ENCODE measurements around the gene HADHA. TPM values are rescaled to one million over a fixed set of nuclear protein-coding genes. Genes with fewer than 3 reads are reported as not detected.

HADHA gene
- polyA plus RNA-seq, 1 donor (not counting 4 experiments of a cell fraction or from before 2014, with no cell fraction given) = 150 TPM

- no peak for TF ChIP-seq CTCF (optimal IDR thresholded peaks at IDR 0.05 in 1 of 3, IDR thresholded peaks at IDR 0.05 in 1 of 3, conservative IDR thresholded peaks at IDR 0.05 in 1 of 3; ENCODE audit: extremely low read depth in 1 of 3, insufficient read depth in 2 of 3, low read length in 3 of 3)
- TF ChIP-seq EZH2 (IDR thresholded peaks at IDR 0.05; ENCODE audit: low read length) = no peak
- no peaks in the 10 kb centered on the region for H3K27me3 ChIP-seq (ENCODE audit: control insufficient read depth, extremely low read depth, insufficient read depth, low read length)
- no peak overlapping the region for H3K4me3 ChIP-seq (ENCODE audit: control insufficient read depth in 2 of 3, extremely low read depth in 1 of 3, insufficient read depth in 2 of 3, low read depth in 1 of 3, low read length in 3 of 3)
- no peak overlapping the region for H3K9ac ChIP-seq (ENCODE audit: control insufficient read depth, extremely low read depth, insufficient read depth, low read length)
- H3K9me3 ChIP-seq (ENCODE audit: control insufficient read depth, low read depth, low read length) = no peaks in the 10 kb centered on the region
- H2AFZ ChIP-seq (ENCODE audit: control insufficient read depth, low read length) = no peak overlapping the region
- DNase-seq (ENCODE audit: low read depth, low spot score) (no peak), FAIRE-seq (peak; percentile 86)
- no peaks in the 10 kb centered on the region for H3K79me2 ChIP-seq (ENCODE audit: control insufficient read depth, insufficient read depth, low read length)
- peak overlapping the region; percentile 63 for H3K27ac ChIP-seq (ENCODE audit: control insufficient read depth, insufficient read depth, low read length)
- no peaks in the 10 kb centered on the region for H3K9me1 ChIP-seq (ENCODE audit: control insufficient read depth, extremely low read depth, insufficient read depth, low read length)
- H4K20me1 ChIP-seq (ENCODE audit: control insufficient read depth, extremely low read depth, insufficient read depth, low read length) = no peaks in the 10 kb centered on the region
- dilution Hi-C loops (cut with MboI; ENCODE audit: extremely low pct_ligation_motif_present, low sequenced_read_pairs) = no loop called here
- peaks cover 18% of the 10 kb centered on the region for H3K4me1 ChIP-seq (ENCODE audit: control insufficient read depth, extremely low read depth, insufficient read depth, low read length)
- peaks cover 7 to 17% of the 10 kb centered on the region in 2 experiments for H3K36me3 ChIP-seq (ENCODE audit: control insufficient read depth in 2 of 2, extremely low read depth in 1 of 2, insufficient read depth in 2 of 2, low read length in 2 of 2)
- peak overlapping the region; percentile 2 for H3K4me2 ChIP-seq (ENCODE audit: control insufficient read depth, extremely low read depth, insufficient read depth, low read depth, low read length)
Observed at GRCh38 chr2:26284132-26284531, 39.7 kb upstream of the HADHA start.

- H3K4me3 ChIP-seq (ENCODE audit: control insufficient read depth in 2 of 3, extremely low read depth in 1 of 3, insufficient read depth in 2 of 3, low read depth in 1 of 3, low read length in 3 of 3) = no peak overlapping the region
- H3K79me2 ChIP-seq (ENCODE audit: control insufficient read depth, insufficient read depth, low read length) = no peaks in the 10 kb centered on the region
- peaks cover 8 to 21% of the 10 kb centered on the region in 2 experiments for H3K36me3 ChIP-seq (ENCODE audit: control insufficient read depth in 2 of 2, extremely low read depth in 1 of 2, insufficient read depth in 2 of 2, low read length in 2 of 2)
- TF ChIP-seq EZH2 (IDR thresholded peaks at IDR 0.05; ENCODE audit: low read length) (no peak), CTCF (optimal IDR thresholded peaks at IDR 0.05 in 1 of 3, IDR thresholded peaks at IDR 0.05 in 1 of 3, conservative IDR thresholded peaks at IDR 0.05 in 1 of 3; ENCODE audit: extremely low read depth in 1 of 3, insufficient read depth in 2 of 3, low read length in 3 of 3) (no peak)
- no peaks in the 10 kb centered on the region for H4K20me1 ChIP-seq (ENCODE audit: control insufficient read depth, extremely low read depth, insufficient read depth, low read length)
- H3K9ac ChIP-seq (ENCODE audit: control insufficient read depth, extremely low read depth, insufficient read depth, low read length) = no peak overlapping the region
- DNase-seq (ENCODE audit: low read depth, low spot score) (no peak), FAIRE-seq (no peak)
- peaks cover 18% of the 10 kb centered on the region for H3K4me1 ChIP-seq (ENCODE audit: control insufficient read depth, extremely low read depth, insufficient read depth, low read length)
- dilution Hi-C loops (cut with MboI; ENCODE audit: extremely low pct_ligation_motif_present, low sequenced_read_pairs) = no loop called here
- H3K27ac ChIP-seq (ENCODE audit: control insufficient read depth, insufficient read depth, low read length) = peak overlapping the region; percentile 63
- H3K9me1 ChIP-seq (ENCODE audit: control insufficient read depth, extremely low read depth, insufficient read depth, low read length) = no peaks in the 10 kb centered on the region
- no peaks in the 10 kb centered on the region for H3K27me3 ChIP-seq (ENCODE audit: control insufficient read depth, extremely low read depth, insufficient read depth, low read length)
- H2AFZ ChIP-seq (ENCODE audit: control insufficient read depth, low read length) = no peak overlapping the region
- no peak overlapping the region for H3K4me2 ChIP-seq (ENCODE audit: control insufficient read depth, extremely low read depth, insufficient read depth, low read depth, low read length)
- no peaks in the 10 kb centered on the region for H3K9me3 ChIP-seq (ENCODE audit: control insufficient read depth, low read depth, low read length)
Observed at GRCh38 chr2:26283606-26284005, 39.2 kb upstream of the HADHA start.

All from keratinocyte (primary cell).